GM11168 (cell line): ENCODE measurements around the gene CKAP4.
"Not testable (repeated sequence)": the region's sequence is repeated elsewhere in the genome, so short reads cannot be mapped to it uniquely, and the experiment has no call there.

Experiments used
- in situ Hi-C: fragments of 300-500 bp; cut with MboI; formaldehyde crosslinking; loops from one replicate; pipeline ENCODE4 v1.12.0; 2022; ENCODE audit warnings: low sequenced_read_pairs; ENCODE audit not compliant: unreplicated experiment

The CKAP4 gene, protein sequence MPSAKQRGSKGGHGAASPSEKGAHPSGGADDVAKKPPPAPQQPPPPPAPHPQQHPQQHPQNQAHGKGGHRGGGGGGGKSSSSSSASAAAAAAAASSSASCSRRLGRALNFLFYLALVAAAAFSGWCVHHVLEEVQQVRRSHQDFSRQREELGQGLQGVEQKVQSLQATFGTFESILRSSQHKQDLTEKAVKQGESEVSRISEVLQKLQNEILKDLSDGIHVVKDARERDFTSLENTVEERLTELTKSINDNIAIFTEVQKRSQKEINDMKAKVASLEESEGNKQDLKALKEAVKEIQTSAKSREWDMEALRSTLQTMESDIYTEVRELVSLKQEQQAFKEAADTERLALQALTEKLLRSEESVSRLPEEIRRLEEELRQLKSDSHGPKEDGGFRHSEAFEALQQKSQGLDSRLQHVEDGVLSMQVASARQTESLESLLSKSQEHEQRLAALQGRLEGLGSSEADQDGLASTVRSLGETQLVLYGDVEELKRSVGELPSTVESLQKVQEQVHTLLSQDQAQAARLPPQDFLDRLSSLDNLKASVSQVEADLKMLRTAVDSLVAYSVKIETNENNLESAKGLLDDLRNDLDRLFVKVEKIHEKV

DNA sequence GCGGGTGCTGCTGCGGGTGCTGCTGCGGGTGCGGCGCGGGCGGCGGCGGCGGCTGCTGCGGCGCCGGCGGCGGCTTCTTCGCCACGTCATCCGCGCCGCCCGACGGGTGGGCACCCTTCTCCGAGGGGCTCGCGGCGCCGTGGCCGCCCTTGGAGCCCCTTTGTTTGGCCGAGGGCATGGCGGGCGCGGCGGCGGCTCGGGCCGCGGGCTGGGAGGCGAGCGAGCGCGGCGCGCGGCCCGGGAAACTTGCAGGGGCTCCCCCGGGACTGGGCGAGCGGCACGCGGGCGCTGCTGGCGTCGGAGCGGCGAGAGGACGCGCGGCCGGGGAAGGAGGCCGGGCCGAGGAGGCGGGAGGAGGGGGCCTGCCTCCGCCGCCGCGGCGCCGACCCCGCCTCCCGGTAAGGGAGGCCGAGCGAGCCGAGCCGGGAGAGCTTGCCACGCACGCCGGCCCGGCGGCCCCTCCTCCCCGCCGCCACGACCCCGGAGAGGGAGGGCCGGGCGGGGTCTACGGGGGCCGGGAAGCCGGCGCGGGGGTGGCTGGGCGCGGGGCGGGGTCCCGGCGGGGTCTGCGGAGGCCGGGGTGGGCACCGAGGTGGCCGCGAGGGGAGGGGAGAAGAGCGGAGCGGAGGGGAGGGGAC, at the start of gene CKAP4:
CKAP4 (minus strand) TSS at position 347 of the 638 bp plus-strand sequence; CDS start at position 178, 169 bp downstream.
- in situ Hi-C loops, result no loop called here

- in situ Hi-C loops, result no loop called here
Measured at GRCh38 chr12:106297075-106297474, 49.3 kb upstream of the CKAP4 start.

DNA sequence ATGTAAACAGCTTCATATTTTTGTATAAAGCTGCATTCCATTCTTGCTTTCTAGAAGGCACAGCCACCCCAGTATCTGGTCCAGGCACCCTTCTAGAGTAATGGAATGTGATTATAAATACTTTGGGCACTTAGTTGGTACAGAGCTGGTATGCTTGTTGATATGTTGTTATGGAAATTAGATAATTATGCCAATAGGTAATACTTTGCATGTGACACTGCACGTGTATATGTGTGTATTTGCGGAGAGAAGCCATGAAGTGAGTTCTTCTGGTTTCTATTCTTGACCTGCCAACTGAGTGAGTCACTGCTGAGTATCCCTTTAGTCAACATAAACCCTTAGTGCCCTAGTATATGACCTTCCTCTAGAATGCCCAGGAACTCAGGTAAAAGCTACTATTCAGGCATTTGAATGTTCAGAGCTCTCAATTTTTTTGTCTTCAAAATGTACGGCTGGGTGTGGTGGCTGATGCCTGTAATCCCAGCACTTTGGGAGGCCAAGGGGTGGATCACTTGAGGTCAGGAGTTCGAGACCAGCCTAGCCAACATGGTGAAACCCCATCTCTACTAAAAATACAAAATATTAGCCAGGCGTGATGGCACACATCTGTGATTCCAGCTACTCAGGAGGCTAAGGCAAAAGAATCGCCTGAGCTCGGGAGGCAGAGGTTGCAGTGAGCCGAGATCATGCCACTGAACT, 48.5 kb upstream of the CKAP4 start:
- in situ Hi-C loops, result no loop called here

GRCh38 chr12:106292339-106292738, 44.5 kb upstream of the CKAP4 start:
- in situ Hi-C loops, result no loop called here

DNA sequence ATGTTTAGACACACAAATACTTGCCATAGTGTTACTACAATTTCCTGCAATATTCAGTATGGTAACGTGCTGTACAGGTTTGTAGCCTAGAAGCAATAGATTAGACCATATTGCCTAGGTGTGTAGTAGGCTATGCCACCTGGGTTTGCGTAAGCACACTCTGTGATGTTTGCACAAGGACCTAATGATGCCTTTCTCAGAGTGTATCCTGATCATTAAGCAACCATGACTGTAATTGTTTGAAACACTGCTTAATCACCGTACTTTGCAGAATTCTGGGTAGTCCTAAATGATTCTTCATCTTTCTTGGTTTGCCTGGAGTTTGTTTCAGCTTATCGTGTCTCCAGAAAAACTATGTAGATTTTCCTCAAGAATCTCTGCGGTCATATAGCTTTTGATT, 43.5 kb upstream of the CKAP4 start:
- in situ Hi-C loops, result no loop called here

- in situ Hi-C loops, result no loop called here
Measured at GRCh38 chr12:106290666-106291065, 42.8 kb upstream of the CKAP4 start.

GRCh38 chr12:106289196-106289681, 41.4 kb upstream of the CKAP4 start:
- in situ Hi-C loops, result no loop called here

DNA sequence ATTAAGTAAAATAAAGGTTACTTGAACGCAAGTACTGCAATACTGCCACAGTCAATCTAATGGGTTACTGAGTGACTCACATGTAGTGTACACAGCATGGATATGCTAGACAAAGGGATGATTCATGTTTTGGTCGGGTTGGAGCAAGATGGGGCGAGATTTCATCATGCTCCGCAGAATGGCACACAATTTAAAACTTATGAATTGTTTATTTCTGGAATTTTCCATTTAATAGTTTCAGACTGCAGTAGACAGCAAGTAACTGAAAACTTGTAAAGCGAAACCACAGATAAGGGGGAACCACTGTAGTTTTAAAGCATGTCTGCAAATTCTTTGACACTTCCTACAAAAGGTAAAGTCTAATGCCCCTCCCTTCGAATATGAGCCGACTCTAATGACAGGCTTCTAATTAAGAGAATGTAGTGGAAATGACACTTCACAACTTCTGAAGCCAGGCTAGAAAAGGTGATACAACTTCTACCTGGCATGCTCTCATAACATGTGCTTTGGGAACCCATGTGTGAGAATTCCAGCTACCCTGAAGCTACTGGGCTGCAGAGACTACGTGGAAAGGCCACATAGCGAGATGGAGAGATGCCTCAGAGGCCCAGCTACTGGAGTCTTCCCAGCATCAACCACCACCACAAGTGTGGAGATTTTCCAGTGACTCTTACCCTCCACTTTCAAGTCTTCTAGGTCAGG, 40.8 kb upstream of the CKAP4 start:
- in situ Hi-C loops, result no loop called here

DNA sequence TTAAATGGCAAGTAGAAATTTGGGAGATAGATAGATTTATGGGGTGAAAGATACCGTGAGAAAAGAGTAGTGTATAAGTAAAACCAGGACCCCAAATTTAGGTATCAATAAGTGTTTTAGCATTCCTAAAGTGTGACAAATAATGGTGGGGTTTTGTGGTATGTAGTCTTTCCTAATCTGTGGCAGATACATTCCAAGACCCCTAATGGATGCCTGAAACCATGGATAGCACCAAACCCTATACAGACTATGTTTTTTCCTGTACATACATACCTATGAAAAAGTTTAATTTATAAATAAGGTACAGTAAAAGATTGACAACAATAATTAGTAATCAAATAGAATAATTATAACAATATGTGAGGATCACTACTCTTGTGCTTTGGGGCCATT, 40.3 kb upstream of the CKAP4 start:
- in situ Hi-C loops, result no loop called here

- in situ Hi-C loops, result no loop called here
Measured at GRCh38 chr12:106287364-106287763, 39.5 kb upstream of the CKAP4 start.

DNA sequence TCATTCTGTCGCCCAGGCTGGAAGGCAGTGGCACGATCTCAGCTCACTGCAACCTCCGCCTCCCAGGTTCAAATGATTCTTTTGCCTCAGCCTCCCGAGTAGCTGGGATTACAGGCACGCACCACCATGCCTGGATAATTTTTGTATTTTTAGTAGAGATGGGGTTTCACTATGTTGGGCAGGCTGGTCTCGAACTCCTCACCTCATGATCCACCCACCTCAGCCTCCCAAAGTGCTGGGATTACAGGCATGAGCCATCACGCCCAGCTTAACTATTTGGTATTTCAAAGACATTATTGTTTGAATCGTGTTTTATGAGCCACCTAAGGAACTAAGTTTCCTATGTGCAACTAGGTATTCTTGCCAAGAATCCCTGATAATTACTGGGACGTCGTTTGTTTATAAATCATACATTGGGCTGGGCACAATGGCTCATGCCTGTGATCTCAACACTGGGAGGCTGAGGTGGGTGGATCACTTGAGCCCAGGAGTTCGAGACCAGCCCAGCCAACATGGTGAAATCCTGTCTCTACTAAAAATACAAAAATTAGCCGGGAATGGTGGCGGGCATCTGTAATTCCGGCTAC, 38.8 kb upstream of the CKAP4 start:
- in situ Hi-C loops, result not testable (repeated sequence)

DNA sequence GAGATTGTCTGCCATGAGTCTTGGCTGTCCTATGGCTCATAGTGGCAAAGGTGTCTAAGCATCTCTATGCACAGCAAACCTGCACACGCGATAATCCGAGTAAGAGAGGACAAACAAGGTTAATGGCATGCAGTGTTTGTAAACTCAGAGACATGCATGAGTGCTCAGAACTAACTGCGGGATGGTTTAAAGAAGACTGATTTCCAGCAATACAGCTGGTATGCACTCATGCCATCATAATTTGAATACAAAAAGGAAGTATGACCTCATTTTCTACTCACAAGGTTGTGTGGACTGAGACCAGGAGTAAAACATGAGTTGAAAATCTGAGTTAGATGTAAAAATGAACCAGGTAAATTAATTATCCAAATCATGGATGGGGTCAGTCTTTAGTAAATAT, 38.2 kb upstream of the CKAP4 start:
- in situ Hi-C loops, result no loop called here

DNA sequence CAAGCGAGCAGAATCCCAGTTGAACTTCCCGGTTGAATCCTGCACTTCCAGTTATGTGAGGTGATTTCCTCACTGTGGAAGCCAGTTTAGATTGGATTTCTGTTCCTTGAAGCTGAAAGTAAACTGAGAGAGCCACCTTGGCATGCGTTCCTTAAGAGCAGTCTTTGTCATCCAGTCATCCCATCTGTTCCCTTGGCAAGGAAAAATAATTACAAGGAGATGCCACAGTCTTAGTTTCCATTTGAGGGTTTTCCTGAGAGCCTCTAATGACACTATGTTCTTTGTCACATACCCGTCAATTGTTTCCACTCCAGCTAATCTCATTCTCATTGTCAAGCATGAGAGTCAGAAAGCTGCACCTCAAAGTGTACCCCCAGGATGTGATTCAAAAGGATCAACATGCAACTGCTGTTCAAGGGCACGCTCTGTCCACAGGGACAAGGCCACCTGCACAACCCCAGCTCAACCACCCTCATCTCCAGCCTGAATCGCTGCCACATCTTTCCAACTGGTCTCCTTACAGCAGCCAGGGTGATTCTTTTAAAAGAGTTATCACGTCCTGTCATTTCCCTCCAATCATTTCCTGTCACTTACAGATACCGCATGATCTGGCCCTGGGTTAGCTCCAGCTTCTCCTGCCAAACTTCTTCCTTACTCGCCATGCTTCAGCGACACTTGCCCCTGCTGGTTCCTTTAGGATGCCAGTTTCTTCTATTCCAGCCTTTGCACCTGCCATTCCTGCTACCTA, 36.7 kb upstream of the CKAP4 start:
- in situ Hi-C loops, result loop anchor here (5.0 kb wide), 1 partner anchor 57 kb away; no protein-coding TSS in a partner anchor

GRCh38 chr12:106282457-106283097, 34.8 kb upstream of the CKAP4 start:
- in situ Hi-C loops, result loop anchor here (5.0 kb wide), 1 partner anchor 55 kb away; no protein-coding TSS in a partner anchor

- in situ Hi-C loops, result loop anchor here (5.0 kb wide), 1 partner anchor 55 kb away; no protein-coding TSS in a partner anchor
Measured at GRCh38 chr12:106281804-106282203, 34.0 kb upstream of the CKAP4 start.

- in situ Hi-C loops, result loop anchor here (5.0 kb wide), 1 partner anchor 54 kb away; no protein-coding TSS in a partner anchor
Measured at GRCh38 chr12:106281056-106281782, 33.4 kb upstream of the CKAP4 start.

DNA sequence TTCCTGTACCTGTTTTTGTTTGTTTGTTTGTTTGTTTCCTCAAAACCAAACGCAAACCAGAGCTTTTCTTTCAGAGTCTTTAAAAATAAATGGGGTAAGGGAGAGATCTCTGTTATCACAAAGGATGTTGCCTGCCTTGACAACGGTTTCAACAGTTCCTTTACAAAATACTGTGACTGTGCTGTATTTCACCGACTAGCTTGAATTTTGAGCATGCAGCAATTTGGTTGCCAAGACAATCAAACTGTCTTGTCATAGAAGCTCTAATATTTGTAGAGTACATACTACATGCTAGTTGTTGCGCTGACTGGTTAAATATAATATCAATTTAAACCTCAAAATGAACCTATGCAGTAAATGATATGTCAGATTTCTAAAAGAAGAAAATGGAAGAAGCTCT, 32.3 kb upstream of the CKAP4 start:
- in situ Hi-C loops, result loop anchor here (5.0 kb wide), 1 partner anchor 53 kb away; no protein-coding TSS in a partner anchor
